ENCODE measurements around the gene TMEM63C.

Gene TMEM63C

DNA sequence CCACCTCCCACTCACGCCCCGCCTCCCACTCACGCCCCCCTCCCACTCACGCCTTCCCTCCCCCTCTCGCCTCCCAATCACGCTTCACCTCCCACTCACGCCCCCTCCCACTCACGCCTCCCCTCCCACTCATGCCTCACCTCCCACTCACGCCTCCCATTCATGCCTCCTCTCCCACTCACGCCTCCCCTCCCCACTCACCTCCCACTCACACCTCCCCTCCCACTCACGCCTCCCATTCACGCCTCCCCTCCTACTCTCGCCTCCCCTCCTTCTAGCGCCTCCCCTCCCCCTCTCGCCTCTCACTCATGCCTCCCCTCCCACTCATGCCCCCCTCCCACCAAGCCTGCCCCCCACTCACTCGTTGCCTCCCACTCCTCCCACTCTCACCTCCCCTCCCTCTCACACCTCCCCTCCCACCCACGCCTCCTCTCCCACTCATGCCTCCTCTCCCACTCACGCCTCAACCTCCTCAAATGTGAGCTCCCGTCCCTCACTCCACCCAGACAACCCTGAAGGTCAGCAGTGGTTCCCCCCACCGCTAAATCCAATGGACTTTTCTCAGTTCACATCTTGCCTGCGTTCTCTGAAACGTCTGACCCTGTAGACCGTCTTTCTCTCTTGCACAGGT lies 39.8 kb downstream of the TMEM63C start:
- DNase-seq (ENCODE audit: low spot score), result no peak

- DNase-seq (ENCODE audit: low spot score), result peak; percentile 56
These were observed 41.1 kb downstream of the TMEM63C start for GRCh38 chr14:77222546-77223225.

DNA sequence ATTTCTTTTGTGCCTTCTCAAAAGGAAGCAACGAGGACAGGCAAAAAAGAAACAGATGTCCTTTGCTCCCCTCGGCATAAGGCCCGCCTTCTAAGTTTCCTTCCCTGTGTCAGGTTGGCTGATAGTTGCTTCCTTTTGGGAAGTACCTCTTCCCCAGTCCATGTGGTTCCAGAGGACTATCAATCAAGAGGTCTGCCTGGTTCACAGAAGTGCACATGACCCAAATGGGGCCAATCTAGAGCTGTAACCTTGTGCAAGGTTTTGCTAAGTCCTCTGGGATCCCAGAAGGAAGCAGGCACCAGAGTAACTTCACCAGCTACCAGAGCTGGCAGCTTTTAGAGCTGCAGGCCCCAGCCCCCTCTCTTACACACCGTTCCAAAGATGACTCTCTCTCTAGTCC lies 42.6 kb downstream of the TMEM63C start:
- DNase-seq (ENCODE audit: low spot score), result no peak

- DNase-seq (ENCODE audit: low spot score), result no peak
These were observed 43.7 kb downstream of the TMEM63C start for GRCh38 chr14:77225254-77225653.

GRCh38 chr14:77225892-77226557 lies 44.4 kb downstream of the TMEM63C start:
- no peak for DNase-seq (ENCODE audit: low spot score)

DNA sequence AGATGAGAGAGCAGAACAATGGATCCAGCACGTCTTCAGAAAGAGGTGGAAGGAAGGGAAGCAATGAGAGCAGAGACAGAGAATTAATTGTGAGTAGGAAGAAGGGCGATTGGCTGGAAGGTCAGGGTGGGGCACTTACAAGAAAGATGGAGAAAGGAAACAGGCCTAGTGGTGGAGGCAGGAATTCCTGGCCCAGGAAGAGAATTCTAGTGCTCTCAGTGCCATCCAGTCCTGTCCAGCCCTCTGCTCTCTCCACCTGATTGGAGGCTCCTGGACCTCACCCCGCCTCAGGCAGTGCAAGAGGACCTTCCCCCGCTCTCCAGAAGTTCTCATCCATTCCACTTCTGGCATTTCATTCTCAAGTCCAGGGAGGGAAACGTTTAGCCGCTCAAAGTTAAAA lies 46.5 kb downstream of the TMEM63C start:
- peak; percentile 46 for DNase-seq (ENCODE audit: low spot score)

GRCh38 chr14:77230914-77231313 lies 49.3 kb downstream of the TMEM63C start:
- no peak for DNase-seq (ENCODE audit: low spot score)

DNA sequence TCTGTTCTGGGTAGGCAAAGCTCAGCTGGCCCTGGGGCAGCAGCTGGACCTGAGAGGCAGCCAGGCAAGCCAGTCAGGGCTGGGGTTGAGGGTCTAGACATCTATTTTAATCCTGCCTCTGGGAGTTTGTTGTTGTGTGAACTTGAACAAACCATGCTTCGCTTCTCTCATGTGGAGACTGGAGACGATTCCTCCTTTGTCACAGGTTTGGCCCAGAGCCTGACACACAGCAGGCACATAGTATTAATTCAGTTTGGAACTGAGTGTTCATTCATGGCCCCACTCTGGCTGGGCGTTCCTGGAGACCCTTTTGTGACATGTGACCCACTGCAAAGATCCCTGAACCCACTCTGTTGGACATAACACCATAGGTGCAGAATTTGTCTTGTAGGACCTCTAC lies 50.1 kb downstream of the TMEM63C start:
- no peak for DNase-seq (ENCODE audit: low spot score)

GRCh38 chr14:77236814-77237213 lies 55.2 kb downstream of the TMEM63C start:
- no peak for DNase-seq (ENCODE audit: low spot score)

- no peak for DNase-seq (ENCODE audit: low spot score)
These were observed 56.8 kb downstream of the TMEM63C start for GRCh38 chr14:77238356-77238755.

GRCh38 chr14:77238996-77239395 lies 57.4 kb downstream of the TMEM63C start:
- no peak for DNase-seq (ENCODE audit: low spot score)

GRCh38 chr14:77239412-77239811 lies 57.8 kb downstream of the TMEM63C start:
- no peak for DNase-seq (ENCODE audit: low spot score)

- DNase-seq (ENCODE audit: low spot score), result no peak
These were observed 58.8 kb downstream of the TMEM63C start for GRCh38 chr14:77240336-77240915.

GRCh38 chr14:77241955-77242354 lies 60.4 kb downstream of the TMEM63C start:
- peak; percentile 64 for DNase-seq (ENCODE audit: low spot score)

- no peak for DNase-seq (ENCODE audit: low spot score)
These were observed 61.2 kb downstream of the TMEM63C start for GRCh38 chr14:77242752-77243151.

GRCh38 chr14:77243853-77244252 lies 62.3 kb downstream of the TMEM63C start:
- DNase-seq (ENCODE audit: low spot score), result no peak

DNA sequence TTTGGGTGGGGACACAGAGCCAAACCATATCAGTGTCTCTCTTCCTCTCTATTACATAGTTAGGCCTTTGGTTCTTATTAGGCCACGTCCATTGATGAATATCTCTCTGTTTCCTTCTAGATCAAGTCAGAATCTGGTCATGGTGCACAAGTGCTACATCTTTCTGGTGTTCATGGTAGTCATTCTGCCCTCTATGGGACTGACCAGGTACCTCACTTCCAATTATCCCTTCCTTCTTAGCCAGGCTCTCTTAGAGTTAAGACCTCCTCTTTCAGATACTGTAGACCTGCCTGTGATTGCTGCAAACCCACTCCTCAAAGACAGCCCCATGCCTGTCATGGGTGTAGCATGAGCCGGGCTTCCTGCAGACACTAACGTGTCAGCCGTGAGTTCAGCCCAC lies 64.2 kb downstream of the TMEM63C start:
- DNase-seq (ENCODE audit: low spot score), result peak; percentile 40

DNA sequence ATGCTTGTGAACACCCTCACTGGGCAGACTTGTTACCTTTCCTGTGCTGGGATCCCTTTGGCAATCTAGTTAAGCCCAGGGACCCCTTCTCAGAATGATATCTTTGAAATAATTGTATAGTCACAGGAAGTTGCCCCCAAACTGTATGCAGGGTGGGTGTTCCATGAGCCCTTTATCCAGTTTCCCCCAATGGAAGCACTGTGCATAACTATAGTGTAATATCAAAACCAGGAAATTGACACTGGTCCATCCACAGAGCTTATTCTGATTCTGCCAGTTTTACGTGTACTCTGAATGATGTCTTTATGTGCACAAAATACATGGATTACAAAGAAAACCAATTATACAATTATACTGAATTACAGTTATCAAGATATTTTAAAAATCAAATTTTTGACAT lies 65.2 kb downstream of the TMEM63C start:
- no peak for DNase-seq (ENCODE audit: low spot score)

DNA sequence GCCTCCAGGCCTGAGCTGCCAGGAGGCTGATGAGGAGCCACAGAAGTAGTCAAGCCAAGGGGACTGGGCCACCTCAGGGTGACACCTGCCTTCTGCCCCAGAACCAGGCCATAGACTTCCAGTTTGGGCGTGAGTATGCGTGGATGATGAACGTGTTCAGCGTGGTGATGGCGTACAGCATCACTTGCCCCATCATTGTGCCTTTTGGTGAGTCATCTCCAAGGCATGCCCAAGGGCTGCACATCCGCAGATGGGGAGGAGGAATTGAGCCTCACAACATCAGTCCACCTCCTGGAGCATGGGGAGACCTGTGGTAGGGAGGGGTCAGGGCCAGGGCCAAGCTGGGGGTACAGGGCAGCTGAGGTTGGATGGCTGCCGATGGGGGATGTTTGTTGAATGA lies 67.1 kb downstream of the TMEM63C start:
- DNase-seq (ENCODE audit: low spot score), result no peak

DNA sequence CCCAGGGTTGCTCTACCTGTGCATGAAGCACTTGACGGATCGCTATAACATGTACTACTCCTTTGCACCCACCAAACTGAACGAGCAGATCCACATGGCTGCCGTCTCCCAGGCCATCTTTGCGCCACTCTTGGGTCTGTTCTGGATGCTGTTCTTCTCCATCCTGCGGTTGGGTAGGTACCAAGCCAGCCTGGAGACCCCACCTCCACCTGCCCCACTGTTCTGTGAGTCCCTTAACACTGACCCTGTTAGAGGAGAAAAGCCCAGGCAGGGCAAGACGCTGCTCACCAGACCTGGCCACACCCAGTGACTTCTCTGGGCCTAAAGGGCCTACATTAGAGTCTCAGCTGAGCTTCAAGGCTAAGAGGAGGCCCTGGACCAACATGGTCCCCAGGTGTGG lies 67.7 kb downstream of the TMEM63C start:
- no peak for DNase-seq (ENCODE audit: low spot score)

DNA sequence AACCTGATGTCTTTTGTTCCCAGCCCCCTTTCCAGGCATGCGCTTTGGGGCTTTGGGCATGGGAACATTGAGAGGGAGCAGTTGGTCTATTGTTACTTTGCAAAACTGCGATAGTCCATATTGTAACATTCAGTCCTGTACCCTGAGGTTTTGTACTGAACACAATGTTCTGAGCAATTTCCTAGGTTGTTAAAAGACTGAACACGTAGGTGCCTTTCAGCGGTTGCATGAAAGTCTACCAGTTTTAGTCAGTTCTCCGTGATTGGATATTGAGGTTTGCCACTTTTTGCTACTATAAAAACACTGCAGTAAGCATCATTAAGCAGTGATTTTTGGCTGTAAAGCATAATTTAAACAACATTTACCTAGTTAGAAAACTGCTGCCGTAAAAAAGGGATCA lies 69.3 kb downstream of the TMEM63C start:
- DNase-seq (ENCODE audit: low spot score), result no peak

DNA sequence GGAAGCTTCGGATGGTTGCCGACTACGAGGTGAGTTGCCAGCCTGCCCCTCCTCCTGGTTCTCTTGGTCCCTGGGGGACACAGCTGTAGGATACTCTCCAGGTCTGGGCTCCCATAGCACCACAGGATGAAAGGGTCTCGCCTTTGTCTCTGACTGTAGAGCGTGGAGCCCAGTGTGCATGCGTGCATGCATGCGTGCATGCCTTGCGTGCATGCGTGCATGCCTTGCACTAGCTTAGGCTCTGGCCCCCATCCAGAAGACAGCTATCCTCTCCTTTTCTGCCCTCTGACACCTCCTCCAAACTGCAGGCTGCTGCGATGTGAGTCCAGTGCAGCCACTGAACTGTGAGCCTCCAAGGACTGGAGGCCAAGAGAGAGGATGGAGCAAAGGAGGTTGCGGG lies 70.3 kb downstream of the TMEM63C start:
- DNase-seq (ENCODE audit: low spot score), result no peak

Measured in iPS-NIHi11 (cell line).